Tongue (tissue), 2 donors: ENCODE measurements around the gene CTNNA2. TPM values are rescaled to one million over a fixed set of nuclear protein-coding genes. Genes with fewer than 3 reads are reported as not detected.

ENCODE experiments used
- DNase-seq: peaks from one replicate; pipeline ENCODE4 v3.0.0-alpha.2; 2015
- total RNA-seq: library from RNA; depleted of rRNA; stranded (reverse); fragments of >200 nt; gene quantifications from one replicate; pipeline ENCODE4 v1.2.3, GENCODE V29; 2014

CTNNA2 gene
- total RNA-seq, 1 donor from 2014 or later: 0.92 TPM

- DNase-seq: peak; percentile 72
These were observed 423.2 kb downstream of the CTNNA2 start for GRCh38 chr2:79935771-79936657.

- DNase-seq: no peak
These were observed 423.9 kb downstream of the CTNNA2 start for GRCh38 chr2:79936715-79937114.

GRCh38 chr2:79938648-79939047, 425.8 kb downstream of the CTNNA2 start:
- no peak for DNase-seq

GRCh38 chr2:79940364-79940763, 427.5 kb downstream of the CTNNA2 start:
- DNase-seq: no peak

DNA sequence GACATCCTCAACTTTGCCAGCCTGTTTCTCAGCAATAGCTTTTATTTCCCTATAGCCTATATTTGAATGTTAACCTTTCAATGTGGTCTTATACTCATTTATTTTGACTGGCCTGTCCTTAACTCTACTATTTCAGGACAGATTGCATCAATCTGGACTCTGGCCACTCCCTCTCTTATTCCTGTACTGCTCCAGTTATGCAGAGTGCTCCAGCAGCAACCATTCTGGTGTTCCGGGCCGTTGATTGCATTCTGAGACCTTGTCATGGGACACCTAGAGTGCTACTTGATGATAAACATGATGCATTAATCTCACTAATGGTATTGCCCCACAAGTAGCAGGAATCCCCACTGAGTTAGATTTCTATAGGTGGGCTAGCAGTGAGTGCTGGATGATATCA, 428.3 kb downstream of the CTNNA2 start:
- DNase-seq: no peak

- no peak for DNase-seq
These were observed 431.4 kb downstream of the CTNNA2 start for GRCh38 chr2:79944205-79944604.

GRCh38 chr2:79945653-79946445, 433.0 kb downstream of the CTNNA2 start:
- DNase-seq: no peak

DNA sequence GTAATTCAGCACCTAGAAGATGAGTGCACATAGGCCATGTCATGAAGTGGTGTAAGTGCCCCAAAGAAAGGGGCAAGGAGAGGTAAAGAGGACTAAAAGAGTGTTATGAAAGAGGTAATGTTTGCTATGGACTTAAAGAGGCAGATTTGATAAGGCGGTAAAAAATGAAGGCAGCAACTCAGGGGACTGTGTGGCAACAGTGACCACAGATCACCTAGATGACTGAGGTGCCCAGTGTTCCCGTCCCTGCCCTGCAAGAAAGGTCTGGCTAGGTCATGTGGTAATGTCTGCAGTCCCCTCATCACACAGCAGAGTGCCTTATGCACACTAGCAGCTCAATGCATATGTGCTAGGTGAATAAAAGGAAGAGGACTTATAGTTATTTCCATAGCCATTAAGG, 434.9 kb downstream of the CTNNA2 start:
- DNase-seq: no peak

GRCh38 chr2:79950526-79950925, 437.7 kb downstream of the CTNNA2 start:
- DNase-seq: no peak

DNA sequence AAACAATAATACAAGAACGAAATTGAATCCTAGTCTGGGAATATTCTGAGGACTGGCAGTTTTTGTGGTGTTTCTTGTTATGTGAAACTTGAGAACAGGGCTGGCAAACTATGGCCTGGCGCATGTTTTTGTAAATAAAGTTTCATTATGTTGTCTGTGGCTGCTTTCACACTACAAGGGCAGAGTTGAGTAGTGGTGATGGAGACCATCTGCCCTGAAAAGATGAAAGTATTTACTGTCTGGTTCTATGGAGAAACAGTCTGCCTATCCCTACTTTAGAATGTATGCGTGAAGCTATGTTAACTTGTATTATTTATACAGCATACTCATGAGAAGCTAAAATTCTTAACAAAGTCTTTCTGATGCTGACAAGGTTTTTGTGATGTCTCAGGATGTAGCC, 439.8 kb downstream of the CTNNA2 start:
- DNase-seq: peak; percentile 28

DNA sequence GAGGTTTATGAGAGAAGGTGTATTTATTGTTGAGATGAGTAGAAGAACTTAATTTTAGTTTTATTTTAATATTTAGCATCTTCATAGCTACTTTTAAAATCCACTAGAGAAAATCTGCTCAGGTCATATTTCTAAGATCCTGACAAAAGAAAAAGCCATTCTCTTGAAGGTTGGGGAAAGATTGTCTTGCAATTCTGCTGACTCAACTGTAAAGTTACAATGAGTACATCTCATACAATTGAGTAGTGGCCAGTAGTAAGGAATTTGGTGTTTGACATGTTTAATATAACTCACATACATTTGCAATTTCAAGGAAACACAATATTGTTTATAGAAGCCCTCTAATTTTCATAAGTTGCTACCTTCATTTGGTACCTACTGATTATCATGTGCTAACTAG, 447.2 kb downstream of the CTNNA2 start:
- DNase-seq: no peak

DNA sequence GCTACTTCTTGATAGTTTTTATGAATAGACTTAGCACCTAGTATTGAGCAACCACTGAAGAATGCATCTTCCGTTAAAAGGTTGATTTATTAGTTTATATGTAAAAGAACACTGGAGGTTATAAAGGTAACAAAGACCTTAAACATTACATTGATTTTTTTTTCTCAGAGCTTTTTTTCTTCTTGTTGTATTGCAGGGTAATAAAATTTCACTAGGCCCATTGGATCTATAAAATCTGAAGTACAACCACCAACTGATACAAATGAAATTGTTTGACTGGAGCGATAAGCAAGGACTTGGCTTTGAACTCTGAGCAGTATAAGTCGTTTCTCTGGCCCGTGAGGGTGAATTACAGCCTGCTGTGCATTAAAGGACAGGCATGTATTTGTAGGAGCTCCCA, 447.7 kb downstream of the CTNNA2 start:
- DNase-seq: no peak

DNA sequence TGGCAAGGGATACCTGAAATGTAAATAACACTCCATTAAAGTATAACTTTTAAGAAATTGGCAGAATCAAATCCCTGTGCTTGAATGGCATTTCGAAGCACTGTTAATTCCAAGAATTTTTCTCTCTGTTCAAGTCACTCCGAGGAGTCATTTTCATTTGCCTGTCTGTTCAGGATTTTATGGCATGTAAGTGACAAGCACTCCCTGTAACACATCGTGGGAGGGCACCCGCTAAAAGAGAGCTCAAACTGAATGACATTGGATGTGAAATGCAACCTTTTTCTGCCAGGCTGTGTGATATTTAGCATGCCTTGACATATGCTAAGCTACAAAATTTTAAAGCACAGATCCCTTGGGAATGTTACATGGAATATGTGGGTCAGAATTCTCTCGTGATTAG, 452.1 kb downstream of the CTNNA2 start:
- no peak for DNase-seq

- no peak for DNase-seq
These were observed 453.5 kb downstream of the CTNNA2 start for GRCh38 chr2:79966369-79966768.

DNA sequence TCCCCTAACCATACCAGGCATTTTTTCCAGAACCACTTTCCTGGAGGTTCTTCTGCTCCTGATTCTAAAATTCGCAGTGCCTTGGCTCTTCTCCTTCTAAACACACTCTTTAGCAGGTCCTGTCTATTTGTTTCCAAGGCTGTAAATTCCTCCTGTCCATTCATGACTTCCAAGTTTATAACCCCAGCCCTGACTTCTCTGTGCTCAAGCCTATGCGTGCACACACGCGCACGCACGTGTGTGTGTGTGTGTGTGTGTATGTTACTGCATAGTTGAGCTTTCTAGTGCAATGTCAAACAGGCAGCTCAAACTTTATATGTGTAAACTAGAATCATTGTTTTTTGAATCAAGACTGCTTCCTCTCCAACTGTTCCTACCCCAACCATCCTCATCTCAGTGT, 454.0 kb downstream of the CTNNA2 start:
- no peak for DNase-seq

DNA sequence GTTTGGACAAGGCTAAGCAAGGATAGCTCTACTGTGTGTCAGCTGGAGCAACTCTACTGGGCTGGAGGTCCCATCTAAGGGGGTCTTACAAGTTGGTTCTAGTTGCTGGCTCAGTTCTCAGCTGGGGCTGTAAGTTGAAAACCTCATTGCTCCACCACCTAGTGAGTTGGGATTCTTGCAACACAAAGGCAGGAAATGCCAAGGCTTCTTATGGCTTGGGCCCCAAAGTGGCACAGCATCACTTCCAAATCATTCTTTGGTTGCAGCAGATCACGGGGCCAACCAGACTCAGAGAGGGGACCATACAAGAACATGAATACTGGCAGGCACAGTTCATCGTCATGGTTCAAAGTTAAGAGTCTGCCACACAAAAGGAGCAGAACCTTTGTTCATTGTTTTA, 459.0 kb downstream of the CTNNA2 start:
- no peak for DNase-seq

GRCh38 chr2:79972661-79973060, 459.8 kb downstream of the CTNNA2 start:
- DNase-seq: no peak

DNA sequence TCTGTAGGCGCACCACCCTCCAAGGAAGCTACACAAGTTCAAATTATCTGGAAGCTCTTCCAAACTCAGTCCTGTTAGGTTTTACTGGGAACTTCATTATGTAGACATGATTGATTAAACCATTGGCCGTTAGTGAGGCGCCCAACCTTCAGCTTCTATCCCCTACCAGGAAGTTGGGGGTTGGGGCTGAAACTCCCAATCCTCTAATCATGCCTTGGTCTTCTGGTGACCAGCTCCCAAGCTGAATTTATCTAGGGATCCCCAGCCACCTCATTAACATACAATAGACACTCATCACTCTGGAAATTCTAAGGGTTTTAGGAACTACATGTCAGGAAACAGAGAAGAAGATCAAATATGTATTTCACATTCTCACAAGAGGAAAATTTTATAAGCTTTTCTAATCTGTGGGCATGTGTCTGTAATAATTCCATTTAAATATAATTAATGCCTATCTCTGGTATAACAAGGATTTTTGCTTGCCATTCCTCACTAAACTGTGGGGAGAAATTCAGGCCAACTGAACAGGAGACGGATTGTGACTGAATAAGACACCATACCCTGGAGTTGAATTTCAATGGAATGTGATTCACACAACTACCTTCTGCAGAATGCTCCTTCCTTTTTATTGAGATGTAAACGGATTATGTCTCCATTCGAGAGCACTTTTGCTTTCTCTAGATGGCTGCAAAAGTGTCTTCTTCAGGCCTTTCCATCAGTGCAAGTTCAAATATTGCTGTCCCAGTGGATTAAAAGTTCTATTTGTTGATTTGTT, 463.1 kb downstream of the CTNNA2 start:
- no peak for DNase-seq

- DNase-seq: no peak
These were observed 464.9 kb downstream of the CTNNA2 start for GRCh38 chr2:79977792-79978191.

DNA sequence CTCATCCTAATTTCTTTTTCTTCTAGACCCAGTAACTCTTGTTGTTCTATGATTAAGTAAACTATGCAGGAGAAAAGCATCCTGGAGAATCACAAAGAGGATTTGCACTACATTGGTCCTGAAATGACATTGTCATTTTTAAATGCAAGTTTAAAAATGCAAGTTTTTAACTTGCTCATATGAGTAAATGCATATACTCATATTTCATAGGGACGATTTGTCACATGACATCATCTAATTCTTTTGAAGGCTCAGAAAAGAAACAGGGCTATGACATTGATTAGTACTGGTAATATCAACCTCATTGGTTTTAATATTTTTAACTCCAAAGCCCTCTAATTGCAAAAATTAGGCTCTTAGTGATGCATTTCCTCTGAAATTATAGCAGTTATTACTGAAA, 467.3 kb downstream of the CTNNA2 start:
- DNase-seq: no peak

DNA sequence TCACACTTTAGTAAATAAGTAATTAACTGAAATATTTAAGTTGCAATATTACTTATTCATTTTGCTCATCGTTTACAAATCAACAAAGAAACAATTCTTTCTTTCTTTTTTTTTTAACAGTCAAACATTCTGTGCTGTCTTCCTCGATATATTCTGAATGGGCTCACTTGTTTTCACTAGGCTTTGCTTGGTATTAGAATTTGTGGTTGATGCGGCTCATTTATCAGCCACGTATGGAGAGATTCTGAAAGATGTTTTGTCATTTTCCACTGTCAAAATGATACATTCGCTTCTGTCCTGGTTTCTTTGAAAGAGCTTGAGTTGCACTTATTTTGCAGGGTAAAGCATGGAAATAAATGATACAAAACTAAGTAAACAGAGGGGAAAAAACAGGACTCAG, 468.0 kb downstream of the CTNNA2 start:
- no peak for DNase-seq

DNA sequence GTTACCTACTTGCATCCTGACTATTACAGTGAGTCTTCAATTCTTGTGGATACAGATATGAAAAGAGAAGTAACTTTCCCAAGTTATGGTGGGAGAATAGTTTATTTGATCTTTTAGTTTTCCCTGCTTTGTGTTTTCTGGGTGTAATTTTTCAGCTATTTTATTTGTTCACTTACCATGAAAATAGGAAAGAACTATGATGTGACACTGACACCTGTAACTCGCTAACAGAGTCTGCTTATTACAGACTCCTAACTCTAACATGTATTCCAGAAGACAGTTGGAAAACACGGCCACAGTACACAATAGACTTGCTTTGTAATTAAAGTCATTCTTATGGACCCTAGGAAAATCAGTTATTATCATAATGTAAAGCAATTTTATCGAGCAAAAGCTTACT, 468.5 kb downstream of the CTNNA2 start:
- DNase-seq: no peak

DNA sequence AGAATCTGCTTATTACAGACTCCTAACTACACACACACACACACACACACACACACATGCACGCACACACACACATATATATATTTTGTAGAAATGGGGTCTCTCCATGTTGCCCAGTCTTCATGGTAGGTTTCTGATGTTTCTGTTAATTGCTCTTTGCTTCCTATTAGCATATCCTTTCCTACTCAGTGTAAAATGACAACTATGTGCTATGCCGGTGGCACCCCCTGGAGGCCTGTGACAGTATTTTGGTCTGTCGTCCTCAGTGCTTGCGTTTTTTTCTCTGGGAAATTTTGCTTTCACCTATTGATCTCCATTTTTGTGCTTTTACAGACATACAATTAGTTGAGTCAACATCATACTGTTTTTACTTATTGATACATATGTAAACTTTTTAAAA, 469.6 kb downstream of the CTNNA2 start:
- DNase-seq: no peak
